Measurements from ENCODE around the gene SMARCA2. TPM values are rescaled to one million over a fixed set of nuclear protein-coding genes. Genes with fewer than 3 reads are reported as not detected.

Gene SMARCA2
- total and polyA plus RNA-seq, 4 donors: 18.8 to 67.0 (median 41.1) TPM

DNA sequence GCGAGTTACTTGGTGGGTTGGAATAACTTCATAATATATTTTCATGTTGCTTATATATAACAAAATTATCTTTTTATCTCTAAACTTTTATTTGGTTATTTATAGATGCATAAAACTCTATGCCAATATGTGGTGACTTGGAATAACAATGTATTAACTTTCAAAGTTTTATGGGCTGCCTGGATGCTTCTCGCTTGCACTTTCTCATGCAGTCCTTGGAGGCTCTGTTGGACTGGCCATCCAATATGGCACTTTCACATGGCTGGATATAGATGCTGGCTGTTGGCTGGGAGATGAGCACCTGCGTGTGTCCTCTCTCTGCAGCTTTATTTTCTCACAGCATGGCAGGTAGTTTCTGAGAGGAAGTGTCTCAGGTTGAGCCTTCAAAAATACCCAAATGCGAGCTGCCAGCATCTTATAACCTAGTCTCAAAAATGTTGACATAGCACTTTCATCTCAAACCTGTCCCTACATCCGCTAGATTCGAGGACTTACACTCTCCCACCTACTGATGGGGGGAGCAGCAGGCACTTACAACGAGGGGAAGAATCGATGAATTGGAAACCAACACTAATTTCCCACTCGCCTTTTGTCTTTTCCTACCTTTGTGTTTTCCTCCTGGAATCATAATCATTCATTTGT lies 48.3 kb upstream of the SMARCA2 start:
- Histone ChIP-seq H3K4me1 (ENCODE audit: control insufficient read depth in 4 of 4, insufficient read depth in 4 of 4, low read length in 3 of 4) (peaks cover 0 to 2% (median 0%) of the 10 kb centered on the region in 4 donors), H3K27ac (ENCODE audit: low read depth in 1 of 2, low read length in 2 of 2) (no peak overlapping the region), H3K36me3 (ENCODE audit: control insufficient read depth in 4 of 4, insufficient read depth in 3 of 4, low read depth in 1 of 4, low read length in 3 of 4) (no peaks in the 10 kb centered on the region), H3K9ac (ENCODE audit: low read depth in 1 of 2, low read length in 2 of 2) (no peak overlapping the region), H3K4me3 (ENCODE audit: low read depth in 1 of 3, low read length in 3 of 3) (no peak overlapping the region), H3K27me3 (ENCODE audit: control insufficient read depth in 4 of 4, insufficient read depth in 4 of 4, low read length in 3 of 4) (no peaks in the 10 kb centered on the region), H3K9me3 (ENCODE audit: control insufficient read depth in 4 of 4, low read length in 3 of 4) (no peaks in the 10 kb centered on the region)
- TF ChIP-seq FOXA1 (IDR thresholded peaks at IDR 0.05): no peak
- TF ChIP-seq, protein P1, sequence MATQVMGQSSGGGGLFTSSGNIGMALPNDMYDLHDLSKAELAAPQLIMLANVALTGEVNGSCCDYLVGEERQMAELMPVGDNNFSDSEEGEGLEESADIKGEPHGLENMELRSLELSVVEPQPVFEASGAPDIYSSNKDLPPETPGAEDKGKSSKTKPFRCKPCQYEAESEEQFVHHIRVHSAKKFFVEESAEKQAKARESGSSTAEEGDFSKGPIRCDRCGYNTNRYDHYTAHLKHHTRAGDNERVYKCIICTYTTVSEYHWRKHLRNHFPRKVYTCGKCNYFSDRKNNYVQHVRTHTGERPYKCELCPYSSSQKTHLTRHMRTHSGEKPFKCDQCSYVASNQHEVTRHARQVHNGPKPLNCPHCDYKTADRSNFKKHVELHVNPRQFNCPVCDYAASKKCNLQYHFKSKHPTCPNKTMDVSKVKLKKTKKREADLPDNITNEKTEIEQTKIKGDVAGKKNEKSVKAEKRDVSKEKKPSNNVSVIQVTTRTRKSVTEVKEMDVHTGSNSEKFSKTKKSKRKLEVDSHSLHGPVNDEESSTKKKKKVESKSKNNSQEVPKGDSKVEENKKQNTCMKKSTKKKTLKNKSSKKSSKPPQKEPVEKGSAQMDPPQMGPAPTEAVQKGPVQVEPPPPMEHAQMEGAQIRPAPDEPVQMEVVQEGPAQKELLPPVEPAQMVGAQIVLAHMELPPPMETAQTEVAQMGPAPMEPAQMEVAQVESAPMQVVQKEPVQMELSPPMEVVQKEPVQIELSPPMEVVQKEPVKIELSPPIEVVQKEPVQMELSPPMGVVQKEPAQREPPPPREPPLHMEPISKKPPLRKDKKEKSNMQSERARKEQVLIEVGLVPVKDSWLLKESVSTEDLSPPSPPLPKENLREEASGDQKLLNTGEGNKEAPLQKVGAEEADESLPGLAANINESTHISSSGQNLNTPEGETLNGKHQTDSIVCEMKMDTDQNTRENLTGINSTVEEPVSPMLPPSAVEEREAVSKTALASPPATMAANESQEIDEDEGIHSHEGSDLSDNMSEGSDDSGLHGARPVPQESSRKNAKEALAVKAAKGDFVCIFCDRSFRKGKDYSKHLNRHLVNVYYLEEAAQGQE (IDR thresholded peaks at IDR 0.05): no peak
- TF ChIP-seq HNF4G (IDR thresholded peaks at IDR 0.05): no peak
- no peak for TF ChIP-seq YY1 (IDR thresholded peaks at IDR 0.05)
- TF ChIP-seq GABPA (IDR thresholded peaks at IDR 0.05 in 1 of 2, conservative IDR thresholded peaks at IDR 0.05 in 1 of 2): no peak
- TF ChIP-seq, protein P2, sequence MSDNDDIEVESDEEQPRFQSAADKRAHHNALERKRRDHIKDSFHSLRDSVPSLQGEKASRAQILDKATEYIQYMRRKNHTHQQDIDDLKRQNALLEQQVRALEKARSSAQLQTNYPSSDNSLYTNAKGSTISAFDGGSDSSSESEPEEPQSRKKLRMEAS (IDR thresholded peaks at IDR 0.05): no peak
- TF ChIP-seq, protein P3, sequence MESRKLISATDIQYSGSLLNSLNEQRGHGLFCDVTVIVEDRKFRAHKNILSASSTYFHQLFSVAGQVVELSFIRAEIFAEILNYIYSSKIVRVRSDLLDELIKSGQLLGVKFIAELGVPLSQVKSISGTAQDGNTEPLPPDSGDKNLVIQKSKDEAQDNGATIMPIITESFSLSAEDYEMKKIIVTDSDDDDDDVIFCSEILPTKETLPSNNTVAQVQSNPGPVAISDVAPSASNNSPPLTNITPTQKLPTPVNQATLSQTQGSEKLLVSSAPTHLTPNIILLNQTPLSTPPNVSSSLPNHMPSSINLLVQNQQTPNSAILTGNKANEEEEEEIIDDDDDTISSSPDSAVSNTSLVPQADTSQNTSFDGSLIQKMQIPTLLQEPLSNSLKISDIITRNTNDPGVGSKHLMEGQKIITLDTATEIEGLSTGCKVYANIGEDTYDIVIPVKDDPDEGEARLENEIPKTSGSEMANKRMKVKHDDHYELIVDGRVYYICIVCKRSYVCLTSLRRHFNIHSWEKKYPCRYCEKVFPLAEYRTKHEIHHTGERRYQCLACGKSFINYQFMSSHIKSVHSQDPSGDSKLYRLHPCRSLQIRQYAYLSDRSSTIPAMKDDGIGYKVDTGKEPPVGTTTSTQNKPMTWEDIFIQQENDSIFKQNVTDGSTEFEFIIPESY (IDR thresholded peaks at IDR 0.05): no peak
- no peak for TF ChIP-seq TAF1 (conservative IDR thresholded peaks at IDR 0.05)
- TF ChIP-seq, protein P4, sequence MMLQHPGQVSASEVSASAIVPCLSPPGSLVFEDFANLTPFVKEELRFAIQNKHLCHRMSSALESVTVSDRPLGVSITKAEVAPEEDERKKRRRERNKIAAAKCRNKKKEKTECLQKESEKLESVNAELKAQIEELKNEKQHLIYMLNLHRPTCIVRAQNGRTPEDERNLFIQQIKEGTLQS (IDR thresholded peaks at IDR 0.05): no peak
- TF ChIP-seq EGR1 (IDR thresholded peaks at IDR 0.05; ENCODE audit: low read depth in 2 of 2): no peak
- TF ChIP-seq RAD21 (IDR thresholded peaks at IDR 0.05): no peak
- TF ChIP-seq RXRA (IDR thresholded peaks at IDR 0.05): no peak
- TF ChIP-seq FOXA2 (IDR thresholded peaks at IDR 0.05): no peak
- TF ChIP-seq NR2F2 (IDR thresholded peaks at IDR 0.05): no peak
- TF ChIP-seq JUND (IDR thresholded peaks at IDR 0.05): no peak
- WGBS: 92% methylated on average over 9 of the region's 9 CpGs
- no peak for DNase-seq (ENCODE audit: low spot score)

DNA sequence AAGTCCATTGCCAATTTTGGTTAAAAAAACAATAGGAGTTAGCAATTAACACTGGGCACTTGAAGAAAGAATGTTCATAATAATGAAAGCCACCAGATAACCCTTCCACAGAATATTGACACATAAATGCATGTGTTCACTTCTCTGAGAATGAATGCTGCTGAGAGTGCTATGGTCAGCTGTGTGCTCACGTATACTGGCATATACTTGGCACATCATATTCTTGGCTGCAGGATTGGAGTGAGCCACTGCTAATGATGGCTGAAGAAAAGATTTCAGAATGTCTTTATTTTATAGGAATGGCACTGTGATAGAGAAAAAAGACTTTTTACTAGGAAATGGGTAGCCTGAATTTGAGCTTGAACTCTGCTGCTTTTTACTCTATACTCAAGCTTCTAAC lies 46.0 kb upstream of the SMARCA2 start:
- H3K36me3 ChIP-seq (ENCODE audit: control insufficient read depth in 4 of 4, insufficient read depth in 3 of 4, low read depth in 1 of 4, low read length in 3 of 4): no peaks in the 10 kb centered on the region
- H3K27ac ChIP-seq (ENCODE audit: low read depth in 1 of 2, low read length in 2 of 2): no peak overlapping the region
- H3K4me1 ChIP-seq (ENCODE audit: control insufficient read depth in 4 of 4, insufficient read depth in 4 of 4, low read length in 3 of 4): peaks cover 0 to 2% (median 0%) of the 10 kb centered on the region in 4 donors
- no peaks in the 10 kb centered on the region for H3K27me3 ChIP-seq (ENCODE audit: control insufficient read depth in 4 of 4, insufficient read depth in 4 of 4, low read length in 3 of 4)
- WGBS: 77% methylated on average over 1 of the region's 1 CpG
- no peak overlapping the region for H3K9ac ChIP-seq (ENCODE audit: low read depth in 1 of 2, low read length in 2 of 2)
- H3K4me3 ChIP-seq (ENCODE audit: low read depth in 1 of 3, low read length in 3 of 3): no peak overlapping the region
- H3K9me3 ChIP-seq (ENCODE audit: control insufficient read depth in 4 of 4, low read length in 3 of 4): no peaks in the 10 kb centered on the region
- no peak for DNase-seq (ENCODE audit: low spot score)
- TF ChIP-seq FOXA2 (IDR thresholded peaks at IDR 0.05): no peak
- no peak for TF ChIP-seq JUND (IDR thresholded peaks at IDR 0.05)
- TF ChIP-seq SP1 (IDR thresholded peaks at IDR 0.05): no peak
- no peak for TF ChIP-seq NR2F2 (IDR thresholded peaks at IDR 0.05)
- TF ChIP-seq RXRA (IDR thresholded peaks at IDR 0.05): no peak
- TF ChIP-seq, protein P1 (IDR thresholded peaks at IDR 0.05): no peak
- TF ChIP-seq HNF4G (IDR thresholded peaks at IDR 0.05): no peak
- TF ChIP-seq HNF4A (conservative IDR thresholded peaks at IDR 0.05): no peak
- no peak for TF ChIP-seq EGR1 (IDR thresholded peaks at IDR 0.05; ENCODE audit: low read depth in 2 of 2)
- TF ChIP-seq, protein P3 (IDR thresholded peaks at IDR 0.05): no peak
- TF ChIP-seq, protein P2 (IDR thresholded peaks at IDR 0.05): no peak
- TF ChIP-seq TAF1 (conservative IDR thresholded peaks at IDR 0.05): no peak

Data from liver (tissue), 9 donors.